ENCODE results near the gene DTNBP1. TPM values are rescaled to one million over a fixed set of nuclear protein-coding genes. Genes with fewer than 3 reads are reported as not detected.

The DTNBP1 gene
- total and polyA plus RNA-seq, 2 of the 8 experiments (the other 6 are each of a cell fraction or from before 2014, with no cell fraction given), result 13.5 to 22.1 TPM

DNA sequence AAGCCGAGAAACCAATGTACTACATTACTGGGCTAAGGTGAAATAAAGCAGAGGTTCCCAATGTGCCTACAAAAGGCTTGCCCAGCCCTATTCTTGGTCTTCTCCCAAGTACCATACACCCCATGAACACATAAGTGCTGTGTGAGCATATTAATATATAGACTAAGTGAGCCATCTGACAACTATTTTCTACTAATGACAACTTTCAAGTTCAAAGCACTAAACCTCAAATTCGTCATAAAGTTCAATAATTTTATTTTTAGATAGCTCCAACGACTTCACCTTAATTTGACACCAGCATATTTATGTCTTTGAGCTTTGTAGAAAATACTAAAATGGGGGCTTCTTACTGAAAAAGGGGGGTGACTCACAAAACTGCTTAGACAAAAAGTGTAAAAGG lies 6.7 kb downstream of the DTNBP1 start:
- no peak overlapping the region for H3K27ac ChIP-seq (ENCODE audit: low read depth, low read length)
- H3K79me1 ChIP-seq (ENCODE audit: low read depth, low read length), result peaks cover 2% of the 10 kb centered on the region; the same call in 1 of the 2 replicates
- no peak overlapping the region for H3K14ac ChIP-seq (ENCODE audit: insufficient read length)
- H4K8ac ChIP-seq (ENCODE audit: extremely low read depth, insufficient read depth, low read length), result no peak overlapping the region
- no peak overlapping the region for H3K9ac ChIP-seq (replicated peaks in 1 of 4; ENCODE audit: extremely low read depth in 1 of 4, low read depth in 3 of 4, low read length in 3 of 4)
- no peak overlapping the region for H2BK5ac ChIP-seq (ENCODE audit: low read depth, low read length)
- no peak overlapping the region for H3K4me2 ChIP-seq (ENCODE audit: insufficient read depth in 1 of 2, low read depth in 2 of 2, low read length in 2 of 2)
- 0 out of 4 replicates have a peak, but pooled peaks cover 0 to 2% of the 10 kb centered on the region in 2 experiments for H3K79me2 ChIP-seq (ENCODE audit: control insufficient read depth in 1 of 2, insufficient read depth in 2 of 2, low read length in 2 of 2)
- no peak overlapping the region for H2BK120ac ChIP-seq (replicated peaks; ENCODE audit: low read depth, low read length)
- H4K20me1 ChIP-seq (replicated peaks in 1 of 2; ENCODE audit: control insufficient read depth in 1 of 2, insufficient read depth in 2 of 2, low read length in 2 of 2), result peaks cover 0 to 4% of the 10 kb centered on the region in 2 experiments
- WGBS, 2 experiments (ENCODE audit: extremely low coverage in 1 of 2, insufficient coverage in 1 of 2, insufficient read length in 1 of 2, insufficient replicate concordance in 2 of 2, low coverage in 1 of 2, low lambda C conversion rate in 2 of 2, missing lambda C conversion rate in 1 of 2), result 85% methylated on average over 3 of the region's 3 CpGs; no CpG with 5 or more reads in 1 of the 2 experiments
- H3K36me3 ChIP-seq (ENCODE audit: control insufficient read depth in 2 of 4, insufficient read depth in 4 of 4, low read length in 3 of 4), result no peaks in the 10 kb centered on the region; a peak in 1 of 8 replicates
- no peak overlapping the region for H4K5ac ChIP-seq (ENCODE audit: insufficient read length, low read depth, low read length)
- DNase-seq (ENCODE audit: low read depth in 1 of 2, low spot score in 2 of 2), result no peak
- no peak overlapping the region for H3K56ac ChIP-seq (replicated peaks; ENCODE audit: insufficient read length, low read depth, low read length)
- no peak overlapping the region for H2BK15ac ChIP-seq (ENCODE audit: low read length)
- H3K4me1 ChIP-seq (replicated peaks in 1 of 4; ENCODE audit: control insufficient read depth in 3 of 4, insufficient read depth in 4 of 4, low read length in 3 of 4), result peaks cover 0 to 5% (median 2%) of the 10 kb centered on the region in 4 experiments; a peak in 3 of 7 replicates
- CTCF ChIA-PET (ENCODE audit: partially characterized antibody), result interaction anchor here (1.4 kb wide), 1 partner anchor 13 kb away, joined by 5 read pairs; no protein-coding TSS in a partner anchor
- H3K9me3 ChIP-seq (ENCODE audit: insufficient read depth in 2 of 2, low read depth in 1 of 2, low read length in 1 of 2), result no peaks in the 10 kb centered on the region
- H3K4me3 ChIP-seq (ENCODE audit: extremely low read depth in 1 of 4, insufficient read depth in 2 of 4, low read depth in 3 of 4, low read length in 4 of 4), result no peak overlapping the region
- H3K4ac ChIP-seq (replicated peaks; ENCODE audit: insufficient read length, low read depth, low read length), result no peak overlapping the region
- H3K18ac ChIP-seq (ENCODE audit: extremely low read depth, low read length), result no peak overlapping the region
- POLR2A ChIA-PET (ENCODE audit: partially characterized antibody), result no interaction called here
- H3K23me2 ChIP-seq (ENCODE audit: low read depth, low read length), result no peaks in the 10 kb centered on the region
- no peak for FAIRE-seq
- H2BK12ac ChIP-seq (ENCODE audit: low read depth, low read length), result no peak overlapping the region
- H2AFZ ChIP-seq (ENCODE audit: low read length), result no peak overlapping the region
- no peak overlapping the region for H3K23ac ChIP-seq (ENCODE audit: insufficient read length)
- H2AK5ac ChIP-seq (ENCODE audit: low read depth, low read length), result no peak overlapping the region
- H4K91ac ChIP-seq (replicated peaks; ENCODE audit: insufficient read length, low read length), result no peak overlapping the region
- H3K27me3 ChIP-seq (replicated peaks in 1 of 4; ENCODE audit: control insufficient read depth in 3 of 4, extremely low read depth in 1 of 4, insufficient read depth in 3 of 4, low read length in 3 of 4), result no peaks in the 10 kb centered on the region
- H2BK20ac ChIP-seq (ENCODE audit: low read length), result no peak overlapping the region
- TF ChIP-seq, protein P1, sequence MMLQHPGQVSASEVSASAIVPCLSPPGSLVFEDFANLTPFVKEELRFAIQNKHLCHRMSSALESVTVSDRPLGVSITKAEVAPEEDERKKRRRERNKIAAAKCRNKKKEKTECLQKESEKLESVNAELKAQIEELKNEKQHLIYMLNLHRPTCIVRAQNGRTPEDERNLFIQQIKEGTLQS (IDR thresholded peaks at IDR 0.05; ENCODE audit: insufficient read depth, low read depth, low read length), result no peak
- TF ChIP-seq RXRA (IDR thresholded peaks at IDR 0.05; ENCODE audit: insufficient read depth, low read depth, low read length) (no peak), FOSL1 (IDR thresholded peaks at IDR 0.05; ENCODE audit: insufficient read depth, low read depth, low read length) (no peak), HDAC6 (IDR thresholded peaks at IDR 0.05; ENCODE audit: low read depth, low read length) (no peak), SIRT6 (IDR thresholded peaks at IDR 0.05; ENCODE audit: low read length) (no peak), CBX5 (IDR thresholded peaks at IDR 0.05; ENCODE audit: low read depth, low read length) (no peak), TAF1 (IDR thresholded peaks at IDR 0.05; ENCODE audit: low read depth, low read length) (no peak), RFX5 (IDR thresholded peaks at IDR 0.05; ENCODE audit: borderline replicate concordance, low read depth, low read length) (no peak), HDAC2 (IDR thresholded peaks at IDR 0.05; ENCODE audit: borderline replicate concordance in 1 of 2, low read depth in 2 of 2, low read length in 2 of 2) (no peak), KDM5A (IDR thresholded peaks at IDR 0.05; ENCODE audit: low read length) (no peak), TBP (IDR thresholded peaks at IDR 0.05; ENCODE audit: low read depth, low read length) (no peak)
- TF ChIP-seq, protein P2, sequence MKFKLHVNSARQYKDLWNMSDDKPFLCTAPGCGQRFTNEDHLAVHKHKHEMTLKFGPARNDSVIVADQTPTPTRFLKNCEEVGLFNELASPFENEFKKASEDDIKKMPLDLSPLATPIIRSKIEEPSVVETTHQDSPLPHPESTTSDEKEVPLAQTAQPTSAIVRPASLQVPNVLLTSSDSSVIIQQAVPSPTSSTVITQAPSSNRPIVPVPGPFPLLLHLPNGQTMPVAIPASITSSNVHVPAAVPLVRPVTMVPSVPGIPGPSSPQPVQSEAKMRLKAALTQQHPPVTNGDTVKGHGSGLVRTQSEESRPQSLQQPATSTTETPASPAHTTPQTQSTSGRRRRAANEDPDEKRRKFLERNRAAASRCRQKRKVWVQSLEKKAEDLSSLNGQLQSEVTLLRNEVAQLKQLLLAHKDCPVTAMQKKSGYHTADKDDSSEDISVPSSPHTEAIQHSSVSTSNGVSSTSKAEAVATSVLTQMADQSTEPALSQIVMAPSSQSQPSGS (IDR thresholded peaks at IDR 0.05; ENCODE audit: low read length), result no peak
